ENCODE data around the gene COL4A6. TPM values are rescaled to one million over a fixed set of nuclear protein-coding genes. Genes with fewer than 3 reads are reported as not detected.

COL4A6 gene
- total and polyA plus RNA-seq, 2 of the 8 experiments (the other 6 are each of a cell fraction or from before 2014, with no cell fraction given) = 5.9 to 11.8 TPM

DNA sequence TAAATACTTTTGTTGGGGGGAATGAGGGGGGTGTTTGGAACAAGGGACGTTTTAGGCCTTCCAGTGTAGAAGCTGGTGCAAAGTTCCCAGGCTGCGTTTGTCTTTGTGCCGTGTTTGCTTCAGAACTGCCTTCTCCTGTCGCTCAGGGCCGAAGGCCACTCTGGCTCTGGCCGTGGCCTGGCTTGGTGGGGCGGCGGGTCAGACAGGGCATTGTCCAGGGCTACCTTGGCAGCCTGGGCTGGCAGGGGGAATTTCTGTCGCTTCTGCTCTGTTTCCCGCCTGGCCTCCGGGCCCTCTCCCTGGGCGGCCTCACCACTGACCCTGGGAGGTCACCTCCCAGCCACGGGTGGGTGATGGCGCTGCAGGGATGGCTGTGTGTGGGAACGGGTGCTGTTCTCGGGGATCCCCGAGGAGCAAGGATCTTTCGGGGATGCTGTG, 140.0 kb downstream of the COL4A6 start (continued):
- TF ChIP-seq, protein P1, sequence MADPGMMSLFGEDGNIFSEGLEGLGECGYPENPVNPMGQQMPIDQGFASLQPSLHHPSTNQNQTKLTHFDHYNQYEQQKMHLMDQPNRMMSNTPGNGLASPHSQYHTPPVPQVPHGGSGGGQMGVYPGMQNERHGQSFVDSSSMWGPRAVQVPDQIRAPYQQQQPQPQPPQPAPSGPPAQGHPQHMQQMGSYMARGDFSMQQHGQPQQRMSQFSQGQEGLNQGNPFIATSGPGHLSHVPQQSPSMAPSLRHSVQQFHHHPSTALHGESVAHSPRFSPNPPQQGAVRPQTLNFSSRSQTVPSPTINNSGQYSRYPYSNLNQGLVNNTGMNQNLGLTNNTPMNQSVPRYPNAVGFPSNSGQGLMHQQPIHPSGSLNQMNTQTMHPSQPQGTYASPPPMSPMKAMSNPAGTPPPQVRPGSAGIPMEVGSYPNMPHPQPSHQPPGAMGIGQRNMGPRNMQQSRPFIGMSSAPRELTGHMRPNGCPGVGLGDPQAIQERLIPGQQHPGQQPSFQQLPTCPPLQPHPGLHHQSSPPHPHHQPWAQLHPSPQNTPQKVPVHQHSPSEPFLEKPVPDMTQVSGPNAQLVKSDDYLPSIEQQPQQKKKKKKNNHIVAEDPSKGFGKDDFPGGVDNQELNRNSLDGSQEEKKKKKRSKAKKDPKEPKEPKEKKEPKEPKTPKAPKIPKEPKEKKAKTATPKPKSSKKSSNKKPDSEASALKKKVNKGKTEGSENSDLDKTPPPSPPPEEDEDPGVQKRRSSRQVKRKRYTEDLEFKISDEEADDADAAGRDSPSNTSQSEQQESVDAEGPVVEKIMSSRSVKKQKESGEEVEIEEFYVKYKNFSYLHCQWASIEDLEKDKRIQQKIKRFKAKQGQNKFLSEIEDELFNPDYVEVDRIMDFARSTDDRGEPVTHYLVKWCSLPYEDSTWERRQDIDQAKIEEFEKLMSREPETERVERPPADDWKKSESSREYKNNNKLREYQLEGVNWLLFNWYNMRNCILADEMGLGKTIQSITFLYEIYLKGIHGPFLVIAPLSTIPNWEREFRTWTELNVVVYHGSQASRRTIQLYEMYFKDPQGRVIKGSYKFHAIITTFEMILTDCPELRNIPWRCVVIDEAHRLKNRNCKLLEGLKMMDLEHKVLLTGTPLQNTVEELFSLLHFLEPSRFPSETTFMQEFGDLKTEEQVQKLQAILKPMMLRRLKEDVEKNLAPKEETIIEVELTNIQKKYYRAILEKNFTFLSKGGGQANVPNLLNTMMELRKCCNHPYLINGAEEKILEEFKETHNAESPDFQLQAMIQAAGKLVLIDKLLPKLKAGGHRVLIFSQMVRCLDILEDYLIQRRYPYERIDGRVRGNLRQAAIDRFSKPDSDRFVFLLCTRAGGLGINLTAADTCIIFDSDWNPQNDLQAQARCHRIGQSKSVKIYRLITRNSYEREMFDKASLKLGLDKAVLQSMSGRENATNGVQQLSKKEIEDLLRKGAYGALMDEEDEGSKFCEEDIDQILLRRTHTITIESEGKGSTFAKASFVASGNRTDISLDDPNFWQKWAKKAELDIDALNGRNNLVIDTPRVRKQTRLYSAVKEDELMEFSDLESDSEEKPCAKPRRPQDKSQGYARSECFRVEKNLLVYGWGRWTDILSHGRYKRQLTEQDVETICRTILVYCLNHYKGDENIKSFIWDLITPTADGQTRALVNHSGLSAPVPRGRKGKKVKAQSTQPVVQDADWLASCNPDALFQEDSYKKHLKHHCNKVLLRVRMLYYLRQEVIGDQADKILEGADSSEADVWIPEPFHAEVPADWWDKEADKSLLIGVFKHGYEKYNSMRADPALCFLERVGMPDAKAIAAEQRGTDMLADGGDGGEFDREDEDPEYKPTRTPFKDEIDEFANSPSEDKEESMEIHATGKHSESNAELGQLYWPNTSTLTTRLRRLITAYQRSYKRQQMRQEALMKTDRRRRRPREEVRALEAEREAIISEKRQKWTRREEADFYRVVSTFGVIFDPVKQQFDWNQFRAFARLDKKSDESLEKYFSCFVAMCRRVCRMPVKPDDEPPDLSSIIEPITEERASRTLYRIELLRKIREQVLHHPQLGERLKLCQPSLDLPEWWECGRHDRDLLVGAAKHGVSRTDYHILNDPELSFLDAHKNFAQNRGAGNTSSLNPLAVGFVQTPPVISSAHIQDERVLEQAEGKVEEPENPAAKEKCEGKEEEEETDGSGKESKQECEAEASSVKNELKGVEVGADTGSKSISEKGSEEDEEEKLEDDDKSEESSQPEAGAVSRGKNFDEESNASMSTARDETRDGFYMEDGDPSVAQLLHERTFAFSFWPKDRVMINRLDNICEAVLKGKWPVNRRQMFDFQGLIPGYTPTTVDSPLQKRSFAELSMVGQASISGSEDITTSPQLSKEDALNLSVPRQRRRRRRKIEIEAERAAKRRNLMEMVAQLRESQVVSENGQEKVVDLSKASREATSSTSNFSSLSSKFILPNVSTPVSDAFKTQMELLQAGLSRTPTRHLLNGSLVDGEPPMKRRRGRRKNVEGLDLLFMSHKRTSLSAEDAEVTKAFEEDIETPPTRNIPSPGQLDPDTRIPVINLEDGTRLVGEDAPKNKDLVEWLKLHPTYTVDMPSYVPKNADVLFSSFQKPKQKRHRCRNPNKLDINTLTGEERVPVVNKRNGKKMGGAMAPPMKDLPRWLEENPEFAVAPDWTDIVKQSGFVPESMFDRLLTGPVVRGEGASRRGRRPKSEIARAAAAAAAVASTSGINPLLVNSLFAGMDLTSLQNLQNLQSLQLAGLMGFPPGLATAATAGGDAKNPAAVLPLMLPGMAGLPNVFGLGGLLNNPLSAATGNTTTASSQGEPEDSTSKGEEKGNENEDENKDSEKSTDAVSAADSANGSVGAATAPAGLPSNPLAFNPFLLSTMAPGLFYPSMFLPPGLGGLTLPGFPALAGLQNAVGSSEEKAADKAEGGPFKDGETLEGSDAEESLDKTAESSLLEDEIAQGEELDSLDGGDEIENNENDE (IDR thresholded peaks at IDR 0.05; ENCODE audit: insufficient replicate concordance, low read length) = no peak
- TF ChIP-seq SIRT6 (IDR thresholded peaks at IDR 0.05; ENCODE audit: low read length) = no peak

Measured in H1 (cell line).